Stimulated activated CD8-positive, alpha-beta memory T cell treated with anti-CD3 and anti-CD28 coated beads, Interleukin-2, amount 100 ng/mL, for 48 hours (primary cell): ENCODE measurements around the gene PKD1.
"Not testable (repeated sequence)": the region's sequence is repeated elsewhere in the genome, so short reads cannot be mapped to it uniquely, and the experiment has no call there.

Source experiments
- DNase-seq, 2 donors: peaks; one replicate each; pipeline ENCODE4 v3.0.0-alpha.2; 2020; ENCODE audit warnings: low read depth in 2 of 2

PKD1 gene

GRCh38 chr16:2150418-2151187, 14.9 kb upstream of the PKD1 start:
- DNase-seq = peak in 1 of 2 donors; percentile 33

- DNase-seq = peak in 1 of 2 donors; percentile 33
These were observed 14.1 kb upstream of the PKD1 start for GRCh38 chr16:2149630-2150417.

- DNase-seq = peak in 1 of 2 donors; percentile 23
These were observed 13.3 kb upstream of the PKD1 start for GRCh38 chr16:2148714-2149629.

DNA sequence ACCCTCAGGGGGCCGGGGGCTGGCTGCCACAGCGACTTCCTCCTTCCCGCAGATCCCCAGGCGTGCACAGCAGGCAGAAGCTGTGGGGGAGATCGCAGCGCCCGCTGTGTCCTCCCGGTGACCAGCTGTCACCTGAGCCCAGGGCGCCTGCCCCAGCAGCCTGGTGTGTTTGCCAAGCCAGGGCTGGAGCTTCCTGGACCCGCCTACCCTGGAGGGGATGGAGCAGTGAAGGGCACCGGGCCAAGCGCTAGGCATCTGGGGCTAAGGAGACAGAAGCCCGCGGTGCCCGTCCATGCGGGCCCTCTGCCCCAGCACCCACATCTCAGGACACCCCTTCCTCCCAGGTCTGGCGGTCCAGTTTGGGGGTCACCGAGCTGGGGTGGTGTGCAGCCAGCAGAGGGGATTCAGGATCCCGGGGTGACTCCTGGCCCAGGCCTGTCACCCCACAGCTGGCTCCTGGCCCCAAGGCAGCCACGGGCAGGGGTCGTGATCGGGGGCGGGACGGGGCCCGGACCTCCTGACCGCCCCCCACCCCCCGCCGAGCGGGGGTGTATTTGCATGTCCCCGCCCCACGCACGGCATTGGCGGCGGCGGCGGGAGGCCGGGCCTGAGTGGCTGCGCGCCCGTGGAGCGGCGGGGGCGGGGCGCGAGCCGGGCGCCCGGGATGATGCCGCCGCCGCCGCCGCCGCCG, 12.4 kb upstream of the PKD1 start, which contains the start of gene RAB26:
RAB26 (plus strand) TSS at position 645 of the 691 bp plus-strand sequence. CDS start 159 bp downstream, outside the sequence.
- DNase-seq = peak in 1 of 2 donors; percentile 32

- DNase-seq = no peak
These were observed 11.7 kb upstream of the PKD1 start for GRCh38 chr16:2147378-2147777.

GRCh38 chr16:2145843-2146242, 10.1 kb upstream of the PKD1 start:
- DNase-seq = no peak

GRCh38 chr16:2143878-2144485, 8.3 kb upstream of the PKD1 start:
- DNase-seq = no peak

- DNase-seq = no peak
These were observed 7.5 kb upstream of the PKD1 start for GRCh38 chr16:2142942-2143877.

GRCh38 chr16:2135071-2135470, 627 bp downstream of the PKD1 start:
- DNase-seq = not testable (repeated sequence)

DNA sequence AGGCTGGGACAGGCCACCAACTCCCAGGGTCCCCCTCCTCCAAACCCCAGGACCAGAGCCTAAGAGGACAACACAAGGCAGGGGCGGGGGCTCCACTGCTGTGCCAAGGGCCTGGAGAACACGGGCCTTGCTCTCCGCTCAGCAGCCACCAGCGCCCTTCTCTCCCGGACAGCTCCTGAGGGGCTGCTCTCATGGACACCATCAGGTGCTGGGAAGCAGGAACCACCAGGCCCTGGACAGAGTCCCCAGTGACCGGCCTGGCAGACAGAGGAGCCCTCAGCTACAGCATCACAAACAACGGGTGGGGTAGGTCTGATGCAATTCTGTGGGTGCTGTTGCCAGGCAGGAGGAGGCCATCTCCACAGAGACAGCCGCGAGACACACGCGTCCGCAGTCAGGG, 1.9 kb downstream of the PKD1 start:
- DNase-seq = not testable (repeated sequence)

DNA sequence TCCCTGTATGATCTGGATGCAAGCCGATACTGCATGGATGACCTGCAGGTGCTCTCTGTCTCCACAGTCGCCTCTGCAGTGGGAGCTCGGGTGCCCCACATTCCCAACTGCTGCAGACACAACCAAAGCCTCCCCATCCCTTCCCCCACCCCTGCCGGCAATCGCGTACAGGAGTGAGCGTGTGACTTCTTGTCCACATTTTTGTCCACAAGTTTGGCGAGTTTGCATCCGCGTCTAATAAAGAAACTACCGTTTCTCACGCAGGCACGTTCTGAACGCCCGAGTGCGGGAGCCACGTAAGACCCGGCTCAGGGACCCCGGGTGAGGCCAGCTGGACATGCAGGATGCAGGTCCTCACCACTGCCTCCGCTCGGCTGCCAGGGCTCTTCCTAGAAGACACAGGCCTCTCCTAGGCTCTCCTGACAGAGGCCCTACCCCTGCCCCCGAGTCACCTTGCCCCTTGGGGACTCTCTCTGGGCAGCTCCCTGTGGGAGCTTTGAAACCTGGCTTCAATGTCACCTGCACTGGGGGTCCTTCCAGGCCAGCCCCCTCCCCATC, 5.7 kb downstream of the PKD1 start:
- DNase-seq = not testable (repeated sequence)

- DNase-seq = not testable (repeated sequence)
These were observed 6.4 kb downstream of the PKD1 start for GRCh38 chr16:2129251-2129650.

DNA sequence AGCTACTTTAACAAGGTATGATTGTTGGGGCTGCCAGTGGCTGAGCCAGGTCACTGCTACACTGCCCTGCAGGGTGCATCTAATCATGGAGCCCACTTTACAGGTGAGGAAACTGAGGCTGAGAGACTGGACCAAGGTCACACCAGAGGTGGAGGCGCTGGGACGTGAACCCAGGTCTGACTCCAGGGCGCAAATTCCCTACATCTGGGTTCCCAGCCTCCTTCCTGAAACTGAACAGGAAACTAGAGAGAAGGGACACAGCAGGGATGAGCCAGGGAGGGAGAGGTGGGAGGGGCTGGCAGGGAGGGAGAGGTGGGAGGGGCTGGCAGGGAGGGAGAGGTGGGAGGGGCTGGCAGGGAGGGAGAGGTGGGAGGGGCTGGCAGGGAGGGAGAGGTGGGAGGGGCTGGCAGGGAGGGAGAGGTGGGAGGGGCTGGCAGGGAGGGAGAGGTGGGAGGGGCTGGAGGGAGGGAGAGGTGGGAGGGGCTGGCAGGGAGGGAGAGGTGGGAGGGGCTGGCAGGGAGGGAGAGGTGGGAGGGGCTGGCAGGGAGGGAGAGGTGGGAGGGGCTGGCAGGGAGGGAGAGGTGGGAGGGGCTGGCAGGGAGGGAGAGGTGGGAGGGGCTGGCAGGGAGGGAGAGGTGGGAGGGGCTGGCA, 7.9 kb downstream of the PKD1 start:
- DNase-seq = peak in 1 of 2 donors; percentile 26

- not testable (repeated sequence) for DNase-seq
These were observed 8.7 kb downstream of the PKD1 start for GRCh38 chr16:2126928-2127556.

DNA sequence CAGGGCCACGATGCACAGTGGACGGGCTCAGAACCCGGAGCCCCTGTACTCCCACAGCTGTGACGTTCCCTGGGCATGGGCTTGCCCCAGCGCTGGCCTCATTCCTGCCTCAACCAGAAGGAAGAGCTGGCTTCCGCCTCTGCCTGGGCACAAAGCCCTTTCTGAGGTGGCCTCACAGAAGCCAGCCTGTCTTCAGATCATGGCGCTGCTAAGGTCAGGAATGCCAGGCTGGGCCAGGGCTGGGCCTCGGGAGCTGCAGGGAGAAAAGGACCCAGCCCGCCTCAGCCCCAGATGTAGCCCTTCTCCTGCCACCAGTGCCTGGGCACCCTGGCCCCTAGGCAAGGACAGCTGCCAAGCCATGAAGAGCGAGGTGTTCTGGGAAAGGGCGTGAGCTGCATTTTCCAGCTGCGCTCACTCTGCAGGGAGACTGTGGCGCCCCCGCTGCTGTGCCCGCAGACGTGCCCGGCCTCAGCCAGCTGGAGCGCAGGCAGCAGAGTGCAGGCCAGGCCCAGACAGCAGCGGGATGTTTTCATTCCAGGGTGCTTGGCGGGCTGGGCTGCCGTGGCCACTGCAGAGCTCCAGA, 9.4 kb downstream of the PKD1 start:
- DNase-seq = not testable (repeated sequence)

DNA sequence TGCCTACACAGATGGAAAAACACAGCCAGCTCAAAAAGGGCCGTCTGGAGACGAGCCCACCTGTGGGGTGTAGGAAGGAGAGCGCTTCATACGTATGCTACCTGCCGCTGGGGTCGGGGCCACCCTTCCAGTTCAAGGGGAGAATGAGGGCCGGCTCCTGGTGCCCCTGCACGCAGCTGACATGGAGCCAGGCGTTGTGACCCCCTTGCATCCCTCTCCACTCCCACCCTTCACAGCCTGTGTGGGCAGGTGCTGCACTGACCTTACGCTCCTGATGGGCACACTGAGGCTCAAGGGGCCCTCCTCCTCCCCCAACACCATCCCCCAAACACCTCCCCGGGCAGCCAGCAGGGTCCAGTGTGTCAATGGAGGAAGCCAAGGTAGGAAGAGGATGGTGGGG, 10.1 kb downstream of the PKD1 start:
- DNase-seq = not testable (repeated sequence)

DNA sequence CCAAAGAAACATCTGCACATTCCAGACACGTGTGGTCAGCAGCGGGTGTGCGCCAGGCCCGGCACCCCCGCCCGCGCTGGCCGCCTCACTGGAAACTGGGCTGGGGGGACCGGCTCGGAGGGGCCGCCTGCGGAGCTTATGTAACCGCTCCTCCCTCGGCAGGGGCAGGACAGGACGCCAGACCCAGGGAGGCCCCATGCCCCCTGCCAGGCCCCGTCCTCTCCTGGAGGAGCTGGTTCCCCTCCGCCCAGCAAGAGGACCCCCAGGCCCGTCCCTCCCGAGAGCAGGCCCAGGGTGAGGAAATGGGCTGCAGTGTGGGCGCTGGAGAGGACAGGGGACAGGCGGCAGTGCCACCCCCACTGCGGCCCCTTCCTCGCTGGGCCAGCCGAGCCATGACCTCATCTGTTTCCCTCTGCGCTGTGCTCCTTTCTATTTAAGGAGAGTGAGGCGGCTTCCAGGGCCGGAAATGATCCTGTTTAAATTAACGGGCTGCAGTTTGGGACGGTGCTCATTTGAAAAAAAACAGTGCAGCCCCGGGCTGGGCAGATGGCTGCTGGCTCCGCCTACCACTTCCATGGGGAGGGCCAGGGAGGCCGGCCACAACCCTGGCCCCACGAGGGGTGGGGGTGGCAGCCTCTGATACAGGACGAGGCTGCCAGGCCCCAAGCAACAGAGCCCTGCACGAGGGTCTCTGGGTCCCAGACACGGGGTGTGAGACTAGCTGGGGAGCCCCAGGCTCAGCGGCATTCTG, 10.8 kb downstream of the PKD1 start:
- DNase-seq = not testable (repeated sequence)
